ENCODE results near the gene NUDT21.
"Not testable (repeated sequence)": the region's sequence is repeated elsewhere in the genome, so short reads cannot be mapped to it uniquely, and the experiment has no call there.

NUDT21 gene

GRCh38 chr16:56419740-56420548 lies 31.2 kb downstream of the NUDT21 start:
- no peak for DNase-seq (ENCODE audit: low spot score)

- DNase-seq (ENCODE audit: low spot score) = no peak
Observed at GRCh38 chr16:56417138-56417537, 34.0 kb downstream of the NUDT21 start.

- DNase-seq (ENCODE audit: low spot score) = no peak
Observed at GRCh38 chr16:56415875-56416274, 35.3 kb downstream of the NUDT21 start.

- DNase-seq (ENCODE audit: low spot score) = no peak
Observed at GRCh38 chr16:56414366-56414765, 36.8 kb downstream of the NUDT21 start.

- DNase-seq (ENCODE audit: low spot score) = no peak
Observed at GRCh38 chr16:56413381-56413780, 37.8 kb downstream of the NUDT21 start.

- DNase-seq (ENCODE audit: low spot score) = no peak
Observed at GRCh38 chr16:56411624-56412023, 39.5 kb downstream of the NUDT21 start.

- DNase-seq (ENCODE audit: low spot score) = no peak
Observed at GRCh38 chr16:56411123-56411522, 40.0 kb downstream of the NUDT21 start.

GRCh38 chr16:56409195-56409594 lies 41.9 kb downstream of the NUDT21 start:
- DNase-seq (ENCODE audit: low spot score) = no peak

- no peak for DNase-seq (ENCODE audit: low spot score)
Observed at GRCh38 chr16:56408379-56409098, 42.6 kb downstream of the NUDT21 start.

GRCh38 chr16:56405977-56406672 lies 45.0 kb downstream of the NUDT21 start:
- no peak for DNase-seq (ENCODE audit: low spot score)

GRCh38 chr16:56401482-56401881 lies 49.6 kb downstream of the NUDT21 start:
- DNase-seq (ENCODE audit: low spot score) = no peak

GRCh38 chr16:56400458-56400857 lies 50.7 kb downstream of the NUDT21 start:
- DNase-seq (ENCODE audit: low spot score) = no peak

GRCh38 chr16:56399486-56399885 lies 51.6 kb downstream of the NUDT21 start:
- DNase-seq (ENCODE audit: low spot score) = no peak

GRCh38 chr16:56399047-56399446 lies 52.1 kb downstream of the NUDT21 start:
- DNase-seq (ENCODE audit: low spot score) = no peak

- not testable (repeated sequence) for DNase-seq (ENCODE audit: low spot score)
Observed at GRCh38 chr16:56396724-56397123, 54.4 kb downstream of the NUDT21 start.

GRCh38 chr16:56389554-56389953 lies 61.6 kb downstream of the NUDT21 start:
- DNase-seq (ENCODE audit: low spot score) = no peak

- DNase-seq (ENCODE audit: low spot score) = no peak
Observed at GRCh38 chr16:56388209-56388608, 62.9 kb downstream of the NUDT21 start.

- DNase-seq (ENCODE audit: low spot score) = no peak
Observed at GRCh38 chr16:56387396-56387795, 63.7 kb downstream of the NUDT21 start.

GRCh38 chr16:56384074-56384721 lies 66.9 kb downstream of the NUDT21 start:
- DNase-seq (ENCODE audit: low spot score) = no peak

GRCh38 chr16:56382901-56383355 lies 68.2 kb downstream of the NUDT21 start:
- no peak for DNase-seq (ENCODE audit: low spot score)

GRCh38 chr16:56382459-56382858 lies 68.7 kb downstream of the NUDT21 start:
- DNase-seq (ENCODE audit: low spot score) = no peak

Measured in CD4-positive, alpha-beta T cell treated with Interleukin-2 at 100 ng/mL for 4 hours (primary cell).